ENCODE measurements around the gene PITX3.

- TF ChIP-seq POLR2A (IDR thresholded peaks at IDR 0.05; ENCODE audit: low read depth, low read length) (no peak), SPI1 (IDR thresholded peaks at IDR 0.05; ENCODE audit: low read depth, low read length) (no peak), POLR2AphosphoS5 (IDR thresholded peaks at IDR 0.05; ENCODE audit: low read depth, low read length) (no peak), TAF1 (IDR thresholded peaks at IDR 0.05; ENCODE audit: low read depth, low read length) (no peak)
These were observed 18.5 kb downstream of the PITX3 start for GRCh38 chr10:102222797-102223196.

Measured in GM12891 (cell line).